ENCODE measurements around the gene FOSL1.

The FOSL1 gene

DNA sequence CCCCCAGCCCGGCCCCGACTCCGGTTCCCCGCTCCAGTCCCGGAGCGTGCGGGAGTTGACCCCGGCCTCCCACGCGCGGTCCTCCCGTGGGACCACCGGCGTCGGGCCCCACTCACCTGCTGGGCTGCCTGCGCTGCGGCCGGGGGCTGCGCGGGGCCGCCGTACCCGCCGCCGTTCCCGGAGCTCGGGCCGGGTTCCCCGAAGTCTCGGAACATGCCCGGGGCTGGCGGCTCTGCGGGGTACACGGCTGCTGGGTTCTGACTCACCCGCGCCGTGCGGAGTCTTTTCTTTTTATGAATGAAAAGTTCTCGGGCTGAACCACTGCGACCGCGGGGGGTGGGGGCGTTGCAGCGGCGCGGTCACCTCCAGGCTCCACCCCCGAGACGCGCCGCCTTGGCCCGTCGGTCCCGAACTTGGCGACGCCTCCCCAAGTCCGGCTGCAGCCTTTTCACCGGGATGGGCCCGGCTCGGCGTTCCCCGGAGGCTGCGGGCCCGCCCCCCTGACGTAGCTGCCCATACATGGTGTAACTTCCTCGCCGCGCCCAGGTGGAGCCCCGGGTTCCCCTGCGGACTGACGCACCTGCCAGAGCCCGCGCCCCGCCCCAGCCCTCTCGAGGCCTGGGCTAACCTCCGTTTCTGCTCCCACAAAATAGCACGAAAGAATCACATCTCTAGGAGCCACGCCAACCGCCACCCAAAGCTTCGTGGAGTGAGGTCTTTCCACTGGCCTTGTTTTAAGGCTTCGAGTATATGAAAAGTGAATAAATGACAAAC lies at the start of gene FOSL1:
Gene FOSL1, minus strand, starts transcription at position 264 of the 774 bp plus-strand sequence. Its CDS starts 49 bp downstream, at position 215.
- no peak for DNase-seq

GRCh38 chr11:65947603-65948125 lies 47.5 kb upstream of the FOSL1 start:
- no peak for DNase-seq

DNA sequence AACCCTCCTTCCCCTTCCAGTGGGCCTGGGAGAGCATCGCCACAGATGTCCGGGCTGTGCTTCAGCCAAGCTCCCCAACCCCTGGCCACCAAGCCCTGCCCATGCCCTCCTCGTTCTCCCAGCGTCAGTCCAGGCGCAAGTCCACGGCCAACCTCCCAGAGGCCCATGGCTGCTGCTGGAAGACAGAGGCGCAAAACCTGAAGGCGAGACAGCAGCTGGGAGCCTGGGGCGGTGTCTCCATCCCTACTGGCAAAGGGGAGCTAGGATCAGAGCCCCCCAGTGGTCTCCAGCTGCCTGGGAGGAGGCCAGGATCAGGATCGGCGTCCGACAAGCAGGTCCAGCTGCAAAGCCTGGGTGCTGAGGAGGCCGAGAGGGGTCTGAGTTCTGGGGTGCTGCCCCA lies 46.9 kb upstream of the FOSL1 start:
- DNase-seq = no peak

DNA sequence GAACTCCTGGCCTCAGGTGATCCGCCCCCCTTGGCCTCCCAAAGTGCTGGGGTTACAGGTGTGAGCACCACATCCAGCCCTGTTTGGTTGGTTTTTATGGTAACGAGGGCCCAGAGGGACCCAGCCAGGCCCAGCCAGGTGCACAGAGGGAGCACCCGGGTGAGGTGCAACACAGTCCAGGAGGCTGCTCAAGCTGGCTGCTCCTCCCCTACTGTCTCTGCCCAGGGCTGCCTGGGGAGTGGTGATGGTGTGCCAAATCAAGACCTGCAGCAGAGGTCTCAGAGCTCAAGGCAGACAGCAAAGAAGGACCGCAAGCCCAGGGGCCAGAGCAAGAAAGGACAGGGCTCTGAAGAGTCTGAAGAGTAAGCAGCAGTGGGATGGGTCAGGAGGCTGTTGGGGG lies 46.5 kb upstream of the FOSL1 start:
- DNase-seq = no peak

GRCh38 chr11:65945941-65946558 lies 45.9 kb upstream of the FOSL1 start:
- no peak for DNase-seq

GRCh38 chr11:65945430-65945911 lies 45.3 kb upstream of the FOSL1 start, which contains the start of gene TSGA10IP:
TSGA10IP (plus strand) TSS chr11:65945480; CDS start chr11:65945676, 196 bp downstream.
- no peak for DNase-seq

DNA sequence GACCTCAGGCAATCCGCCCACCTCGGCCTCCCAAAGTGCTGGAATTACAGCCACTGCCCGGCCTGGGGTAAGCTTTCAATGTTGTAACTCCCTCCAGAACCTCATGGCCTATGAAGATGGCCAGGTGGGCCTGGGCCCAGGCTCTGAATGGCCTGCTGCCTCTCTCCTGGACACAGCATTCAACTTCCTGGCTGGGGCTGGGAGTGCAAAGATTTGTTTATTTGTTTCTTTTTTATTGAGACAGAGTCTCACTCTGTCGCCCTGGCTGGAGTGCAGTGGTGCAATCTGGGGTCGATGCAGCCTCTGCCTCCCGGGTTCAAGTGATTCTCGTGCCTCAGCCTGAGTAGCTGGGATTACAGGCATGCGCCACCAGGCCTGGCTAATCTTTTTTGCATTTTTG lies 44.6 kb upstream of the FOSL1 start:
- DNase-seq = no peak

DNA sequence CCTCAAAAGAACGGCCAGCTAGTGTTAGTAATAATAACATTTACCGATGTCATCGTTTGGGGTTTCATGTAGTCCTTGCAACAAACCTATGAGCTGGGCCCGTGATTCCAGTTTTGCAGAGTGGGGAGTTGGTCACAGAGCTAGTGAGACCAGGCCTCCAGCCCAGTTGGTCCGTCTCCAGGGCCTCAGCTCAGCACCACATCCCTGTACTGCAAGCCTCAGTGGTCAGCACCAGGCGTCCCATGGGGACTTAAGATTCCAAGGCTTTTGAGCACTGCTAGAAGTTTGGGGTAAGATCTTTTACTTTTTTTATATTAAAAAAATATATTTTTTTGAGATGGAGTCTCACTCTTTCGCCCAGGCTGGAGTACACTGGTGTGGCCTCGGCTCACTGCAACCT lies 44.0 kb upstream of the FOSL1 start:
- DNase-seq = no peak

GRCh38 chr11:65942531-65942930 lies 42.3 kb upstream of the FOSL1 start:
- no peak for DNase-seq

DNA sequence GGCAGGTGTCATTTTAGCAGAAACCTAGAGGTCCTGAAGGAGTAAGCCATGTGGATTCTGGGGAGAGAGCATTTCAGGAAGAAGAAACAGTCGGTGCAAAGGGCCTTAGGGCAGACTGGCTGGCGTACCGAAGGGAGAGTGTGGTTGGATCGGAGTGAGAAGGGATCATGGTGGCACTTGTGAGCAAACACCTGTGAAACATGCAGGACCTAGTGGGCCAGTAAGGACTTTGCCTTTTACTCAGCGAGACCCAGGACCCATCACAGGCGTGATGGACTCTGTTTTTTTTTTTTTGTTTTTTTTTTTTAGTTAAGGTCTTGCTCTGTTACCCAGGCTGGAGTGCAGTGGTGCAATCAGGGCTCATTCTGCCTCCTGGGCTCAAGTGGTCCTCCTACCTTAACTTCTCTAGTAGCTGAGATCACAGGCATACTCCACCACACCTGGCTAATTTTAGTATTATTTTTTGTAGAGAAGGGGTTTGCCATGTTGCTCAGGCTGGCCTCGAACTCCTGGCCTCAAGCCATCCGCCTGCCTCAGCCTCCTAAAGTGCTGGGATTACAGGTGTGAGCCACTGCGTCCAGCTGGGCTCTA lies 41.6 kb upstream of the FOSL1 start:
- DNase-seq = no peak

GRCh38 chr11:65937766-65938165 lies 37.6 kb upstream of the FOSL1 start:
- DNase-seq = no peak

DNA sequence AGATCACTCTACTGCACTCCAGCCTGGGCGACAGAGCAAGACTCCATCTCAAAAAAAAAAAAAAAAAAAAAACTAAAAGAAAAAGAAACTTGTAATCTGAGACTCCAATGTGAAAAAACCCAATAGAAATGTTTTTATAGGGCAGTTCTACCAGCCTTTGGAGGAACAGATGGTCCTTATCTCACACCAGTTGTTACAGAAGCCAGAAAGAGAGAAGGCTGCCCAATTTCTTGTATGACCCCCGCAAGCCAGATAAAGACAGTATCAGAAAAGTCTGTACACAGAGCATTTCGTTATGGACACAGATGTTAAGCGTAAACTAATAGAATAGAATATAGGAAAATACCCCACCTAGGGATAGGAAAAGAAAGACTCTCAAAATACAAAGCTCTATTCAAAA lies 33.8 kb upstream of the FOSL1 start:
- DNase-seq = no peak

DNA sequence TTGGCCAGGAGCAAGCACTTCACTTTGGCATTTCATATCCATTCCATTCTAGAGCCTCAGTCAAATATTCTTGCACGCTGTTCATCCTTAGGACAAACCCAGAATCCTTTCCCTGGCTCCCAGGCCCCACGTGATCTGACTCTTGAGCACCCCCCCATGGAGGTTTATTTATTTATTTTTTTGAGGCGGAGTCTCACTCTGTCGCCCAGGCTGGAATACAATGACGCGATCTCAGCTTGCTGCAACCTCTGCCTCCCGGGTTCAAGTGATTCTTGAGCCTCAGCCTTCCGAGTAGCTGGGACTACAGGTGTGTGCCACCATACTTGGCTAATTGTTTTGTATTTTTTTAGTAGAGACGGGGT lies 32.4 kb upstream of the FOSL1 start:
- DNase-seq = no peak

DNA sequence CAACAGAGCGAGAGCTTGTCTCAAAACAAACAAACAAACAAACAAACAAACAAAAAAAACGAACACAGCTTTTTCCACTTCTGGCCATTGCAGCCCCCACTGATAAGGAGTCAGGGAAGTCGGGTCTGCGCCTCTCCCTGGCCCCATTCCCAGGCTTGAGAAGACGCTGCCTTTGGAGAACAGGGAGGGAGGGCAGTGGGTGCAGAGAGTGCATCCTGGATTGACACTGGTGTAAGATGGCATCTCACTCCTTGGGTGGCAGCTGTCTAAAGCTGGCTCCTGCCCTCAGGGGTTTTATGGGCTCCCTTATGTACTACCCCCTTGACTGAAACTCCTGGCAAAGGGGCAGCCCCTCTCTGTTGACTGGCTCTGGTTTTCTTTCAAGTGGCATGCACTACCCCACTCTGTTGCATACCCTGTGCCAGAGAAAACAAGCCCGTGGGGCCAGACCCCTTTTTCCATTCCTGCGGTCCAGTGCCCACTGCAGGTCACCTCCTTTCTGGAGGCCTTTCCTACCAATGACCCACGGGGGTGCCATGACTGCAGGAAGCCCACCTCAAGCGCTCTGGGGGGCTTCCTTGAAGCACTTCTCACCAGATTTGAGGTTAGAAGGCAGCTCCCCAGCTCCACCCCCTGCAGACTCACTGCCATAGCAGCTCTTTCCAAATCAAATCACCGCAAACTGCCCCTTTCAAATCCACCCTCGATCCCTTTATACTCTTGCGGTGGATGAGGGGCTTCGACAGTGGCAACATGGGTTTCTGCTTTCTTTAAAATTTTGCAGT lies 31.8 kb upstream of the FOSL1 start:
- DNase-seq = no peak

- DNase-seq = no peak
These were observed 28.5 kb upstream of the FOSL1 start for GRCh38 chr11:65928667-65929066.

- no peak for DNase-seq
These were observed 27.8 kb upstream of the FOSL1 start for GRCh38 chr11:65927904-65928397.

- no peak for DNase-seq
These were observed 25.2 kb upstream of the FOSL1 start for GRCh38 chr11:65925397-65925796.

DNA sequence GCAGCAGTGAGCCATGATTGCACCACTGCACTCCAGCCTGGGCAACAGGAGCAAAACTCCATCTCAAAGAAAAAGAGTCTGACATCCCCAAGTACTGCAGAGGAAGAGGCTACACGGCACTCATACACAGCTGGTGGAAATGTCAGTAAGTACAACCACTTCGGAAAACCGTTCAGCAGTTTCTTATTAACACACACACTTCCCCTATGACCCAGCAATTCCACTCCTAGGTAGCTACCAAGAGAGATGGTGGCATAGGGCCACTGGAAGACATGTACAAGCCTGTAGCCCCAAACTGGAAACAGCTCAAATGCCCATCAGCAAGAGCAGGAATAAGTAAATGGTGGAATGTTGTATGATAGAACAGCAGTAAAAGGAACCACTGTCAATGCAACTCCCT lies 22.4 kb upstream of the FOSL1 start:
- DNase-seq = no peak

- no peak for DNase-seq
These were observed 21.7 kb upstream of the FOSL1 start for GRCh38 chr11:65921876-65922275.

DNA sequence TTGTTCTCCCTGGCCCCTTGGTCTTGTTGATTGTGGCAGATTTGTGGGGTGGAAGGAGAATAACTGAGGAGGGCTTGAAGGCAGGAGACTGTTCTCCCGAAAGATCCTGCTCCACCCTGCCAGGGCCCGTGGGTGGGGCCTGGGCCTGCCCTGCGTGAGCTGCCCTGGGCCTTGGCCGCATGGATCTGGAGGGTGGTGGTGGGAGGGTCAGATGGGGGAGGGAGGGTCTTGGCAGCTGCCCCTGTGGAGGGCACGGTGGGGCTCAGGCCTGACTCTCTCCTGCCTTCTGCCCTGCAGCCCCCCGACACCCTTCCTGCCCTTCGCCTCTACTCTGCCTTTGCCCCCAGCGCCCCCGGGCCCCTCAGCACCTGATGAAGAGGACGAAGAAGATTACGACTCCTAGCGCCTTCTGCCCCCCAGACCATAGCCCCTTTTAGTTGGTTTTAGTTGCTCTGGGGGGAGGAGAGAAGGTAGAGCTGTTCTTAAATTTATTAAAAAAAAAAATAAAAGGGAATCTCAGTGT lies 20.9 kb upstream of the FOSL1 start:
- no peak for DNase-seq

DNA sequence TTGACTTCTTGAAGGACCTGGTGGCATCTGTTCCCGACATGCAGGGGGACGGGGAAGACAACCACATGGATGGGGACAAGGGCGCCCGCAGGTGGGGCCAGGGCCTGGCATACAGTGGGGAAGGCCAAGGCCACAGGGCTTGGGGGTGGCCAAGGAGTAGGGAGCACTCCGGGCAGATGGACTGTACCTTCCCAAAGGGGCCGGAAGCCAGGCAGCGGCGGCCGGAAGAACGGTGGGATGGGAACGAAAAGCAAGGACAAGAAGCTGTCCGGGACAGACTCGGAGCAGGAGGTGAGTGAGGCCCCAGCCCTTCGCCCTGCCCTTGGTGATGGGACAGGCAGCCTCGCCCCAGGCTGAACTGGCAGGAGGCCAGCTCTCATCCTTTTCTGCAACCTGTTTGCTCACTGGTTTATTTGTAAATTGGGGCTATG lies 20.2 kb upstream of the FOSL1 start:
- no peak for DNase-seq

- DNase-seq = no peak
These were observed 19.6 kb upstream of the FOSL1 start for GRCh38 chr11:65919573-65920371.
